Right lobe of liver (tissue), 4 donors: ENCODE results near the gene PRKCG.

Experiments
- CTCF ChIP-seq, 4 donors: fragments of 200-600 bp in 3 of 4; fragments of 450-650 bp in 1 of 4; IDR thresholded peaks; one replicate each; pipeline versions ENCODE4 v1.5.1 to v1.8.0; 2016 to 2022; ENCODE audit warnings: antibody characterized with exemption in 4 of 4, mild to moderate bottlenecking in 2 of 4
- POLR2A ChIP-seq: fragments of 450-650 bp; IDR thresholded peaks from one replicate; pipeline ENCODE4 v1.6.1; 2017; ENCODE audit warnings: antibody characterized with exemption, mild to moderate bottlenecking
- donor health status: DM: no; HTN: no; CAD: no.
- donor health status: DM: no; HTN: no; CAD: no.
- donor health status: DM: no; HTN: yes; CAD: no.

- no peak for TF ChIP-seq CTCF (IDR thresholded peaks at IDR 0.05)
- no peak for TF ChIP-seq POLR2A
These were observed 15.8 kb upstream of the PRKCG start for GRCh38 chr19:53865918-53866864.
